GM18861 (cell line): ENCODE data around the gene ARMCX5.

ENCODE experiments used
- ATAC-seq: cut with Tn5 transposase; IDR thresholded peaks from one replicate; pipeline ENCODE4 v1.9.1; 2021; ENCODE audit not compliant: unreplicated experiment

ARMCX5 gene

GRCh38 chrX:102599084-102599950 lies at the start of gene ARMCX5:
Gene ARMCX5, plus strand, starts transcription at chrX:102599515. Its CDS starts 2,627 bp downstream, at chrX:102602142.
- peak; percentile 86 for ATAC-seq

GRCh38 chrX:102558607-102559006 lies 40.7 kb upstream of the ARMCX5 start:
- no peak for ATAC-seq

DNA sequence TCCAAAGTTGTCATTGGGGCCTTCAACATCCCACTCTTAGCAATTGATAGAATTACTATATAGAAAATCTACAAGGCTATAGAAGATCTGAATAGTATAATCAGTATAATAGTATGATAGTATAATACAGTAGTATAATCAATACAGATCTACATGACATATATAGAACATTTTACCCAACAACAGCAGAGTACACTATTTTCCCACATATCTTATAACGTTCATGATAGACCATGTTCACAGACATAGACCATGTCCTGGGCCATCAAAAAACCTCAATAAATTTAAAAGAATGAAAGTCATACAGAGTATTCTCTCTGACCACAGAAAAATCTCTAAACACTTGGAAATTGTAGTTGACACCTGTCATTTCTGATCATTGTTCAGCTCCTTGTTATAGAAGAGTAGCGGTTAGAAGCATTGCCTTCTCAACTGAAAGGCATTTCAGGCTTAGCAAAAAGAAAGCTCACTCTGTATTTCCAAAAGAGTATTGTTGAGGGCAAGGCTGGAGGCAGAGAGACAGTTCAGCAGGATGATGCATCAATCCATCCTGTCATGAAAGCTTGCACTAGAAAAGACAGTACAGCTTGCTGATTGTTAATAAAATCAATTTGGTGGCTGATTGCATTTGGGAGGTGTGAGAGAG lies 38.8 kb upstream of the ARMCX5 start:
- no peak for ATAC-seq

- ATAC-seq, result no peak
Observed at GRCh38 chrX:102580891-102581290, 18.4 kb upstream of the ARMCX5 start.

DNA sequence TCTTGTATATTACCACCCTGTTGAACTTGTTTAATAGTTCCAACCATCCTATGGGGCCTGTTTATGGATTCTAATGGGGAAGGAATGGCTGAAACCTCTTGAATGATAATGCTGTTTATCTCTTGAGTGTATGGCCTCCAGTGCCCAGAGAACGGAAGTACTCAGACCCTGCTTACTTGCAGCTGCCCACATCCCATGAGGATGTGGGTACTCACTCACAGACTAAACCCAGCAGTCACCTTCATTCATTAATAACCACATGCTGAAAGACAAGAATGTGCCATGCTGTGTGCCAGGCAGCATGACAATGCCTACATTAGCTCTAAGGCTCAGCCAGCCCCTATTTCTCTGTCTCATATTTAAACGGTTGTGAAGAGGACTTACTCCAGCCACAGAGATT lies 5.9 kb upstream of the ARMCX5 start:
- no peak for ATAC-seq

DNA sequence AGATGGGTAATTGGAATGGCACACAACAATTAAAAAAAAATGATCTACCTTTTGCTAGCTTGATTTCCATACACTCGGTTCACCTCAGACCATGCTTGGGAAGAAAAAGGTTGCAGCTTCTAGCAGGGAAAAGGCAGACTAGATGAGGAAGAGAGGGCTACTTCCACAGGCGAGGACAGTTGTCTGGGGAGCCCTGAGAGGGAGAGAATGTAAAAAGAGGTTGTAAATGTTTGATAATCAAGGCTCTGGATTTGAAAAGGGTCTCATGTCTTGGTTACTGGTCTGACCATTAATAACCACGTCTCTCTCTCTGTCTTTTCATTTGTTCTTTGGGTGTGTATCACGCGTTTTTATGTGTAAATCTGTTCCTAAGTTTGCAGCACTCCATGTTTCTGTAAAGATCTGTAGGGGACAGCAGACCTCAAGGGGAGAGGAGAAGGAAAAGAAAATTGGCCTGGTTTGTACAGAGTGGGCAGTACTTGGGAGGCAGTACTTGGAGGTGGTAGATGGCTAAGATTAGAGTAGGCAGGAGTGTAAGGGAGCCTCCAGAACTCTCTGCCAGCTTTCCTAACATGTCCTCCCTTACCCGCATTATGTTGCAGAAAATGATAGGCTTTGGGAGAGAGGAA lies 750 bp downstream of the ARMCX5 start:
- no peak for ATAC-seq

DNA sequence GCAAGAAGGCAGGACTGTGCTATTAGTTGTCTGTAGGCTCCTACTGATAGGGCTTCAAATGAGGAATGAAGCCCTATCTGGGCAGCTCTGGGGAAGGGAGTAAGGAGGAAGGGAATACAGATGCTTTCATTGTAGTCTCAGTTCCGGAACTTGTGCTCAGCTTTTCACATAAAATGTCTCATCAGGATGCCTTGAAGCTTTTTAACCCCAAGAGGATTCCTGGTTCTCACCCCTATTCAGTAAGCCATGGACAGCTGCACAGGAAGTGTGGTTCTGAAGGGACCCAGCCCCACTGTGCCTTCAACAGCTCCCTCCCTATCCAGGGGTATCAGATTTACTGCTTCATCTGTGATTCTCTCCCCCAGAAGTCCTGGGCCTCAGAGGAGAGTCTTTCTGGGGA lies 5.0 kb downstream of the ARMCX5 start:
- no peak for ATAC-seq

GRCh38 chrX:102606115-102606514 lies 6.8 kb downstream of the ARMCX5 start:
- ATAC-seq, result no peak

- ATAC-seq, result no peak
Observed at GRCh38 chrX:102610905-102611304, 11.6 kb downstream of the ARMCX5 start.

- ATAC-seq, result no peak
Observed at GRCh38 chrX:102624105-102624504, 24.8 kb downstream of the ARMCX5 start.

- no peak for ATAC-seq
Observed at GRCh38 chrX:102627640-102628039, 28.3 kb downstream of the ARMCX5 start.

GRCh38 chrX:102637561-102637960 lies 38.2 kb downstream of the ARMCX5 start:
- ATAC-seq, result no peak

- no peak for ATAC-seq
Observed at GRCh38 chrX:102650903-102651241, 51.6 kb downstream of the ARMCX5 start.

DNA sequence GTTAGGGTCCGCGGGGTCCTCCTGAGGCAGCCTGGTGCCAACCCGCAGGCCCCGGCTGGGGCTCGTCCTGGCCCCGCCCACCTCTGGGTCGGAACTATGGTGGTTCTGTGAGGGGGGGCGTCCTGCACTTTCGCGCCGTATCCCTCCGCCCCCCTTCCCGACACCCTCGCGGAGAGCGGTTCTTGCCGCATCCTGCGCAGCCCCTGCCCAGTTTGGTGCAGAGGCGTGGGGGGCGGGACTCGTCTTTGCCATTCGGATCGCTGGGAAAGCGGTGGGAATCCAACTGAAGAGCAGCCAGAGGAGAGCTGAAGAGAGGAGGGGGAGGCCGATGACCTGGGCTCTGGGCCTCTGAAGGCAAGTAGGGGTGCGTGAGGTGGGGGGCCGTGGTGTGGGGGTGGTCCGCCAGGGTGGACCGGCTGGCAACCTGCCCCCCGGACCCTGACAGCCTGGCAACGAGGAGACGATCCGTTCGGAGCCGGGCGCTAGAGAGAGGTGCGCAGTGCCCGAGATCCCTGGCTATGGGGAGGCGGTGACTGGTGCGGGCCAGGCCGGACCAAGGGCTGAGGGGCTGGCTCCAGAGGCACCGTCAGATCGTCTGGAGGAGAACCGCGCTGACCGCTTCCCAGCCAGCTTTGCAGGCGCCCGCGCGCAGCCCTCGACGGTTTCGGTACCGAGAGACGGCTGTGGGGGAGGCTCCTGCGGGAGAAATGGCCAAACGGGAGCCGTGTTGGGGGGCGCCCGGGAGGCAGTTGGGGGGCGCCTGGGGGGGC lies 52.1 kb downstream of the ARMCX5 start, which contains the start of gene GPRASP1:
Gene GPRASP1 (plus strand): TSS at position 242 of the 770 bp plus-strand sequence. CDS start 2,431 bp downstream, outside the sequence.
- ATAC-seq, result no peak

GRCh38 chrX:102652031-102652688 lies 52.8 kb downstream of the ARMCX5 start:
- ATAC-seq, result no peak
